Measurements from ENCODE around the gene RPN2.

GRCh38 chr20:37279820-37280219, 100.7 kb downstream of the RPN2 start:
- TF ChIP-seq CTCF (IDR thresholded peaks at IDR 0.05) (no peak), POLR2A (IDR thresholded peaks at IDR 0.05) (no peak)

Measured in uterus (tissue), 2 donors.